Lower lobe of right lung (tissue), 2 donors: ENCODE results near the gene C14orf93. TPM values are rescaled to one million over a fixed set of nuclear protein-coding genes. Genes with fewer than 3 reads are reported as not detected.

Experiments used
- ATAC-seq, 2 donors: fragments of 200-7000 bp; cut with Tn5 transposase; one replicate each; pipeline ENCODE4 v1.9.1; 2020 to 2022; ENCODE audit warnings: mild to moderate bottlenecking in 2 of 2, moderate library complexity in 2 of 2
- DNase-seq: peaks from one replicate; pipeline ENCODE4 v3.0.0-alpha.2; 2020
- H3K27ac ChIP-seq: fragments of 200-600 bp; one replicate; pipeline ENCODE4 v1.8.0; 2022
- H3K27me3 ChIP-seq: fragments of 200-600 bp; one replicate; pipeline ENCODE4 v1.8.0; 2022; ENCODE audit warnings: low read depth
- H3K36me3 ChIP-seq: fragments of 200-600 bp; one replicate; pipeline ENCODE4 v1.8.0; 2022; ENCODE audit warnings: mild to moderate bottlenecking
- H3K4me1 ChIP-seq: fragments of 200-600 bp; one replicate; pipeline ENCODE4 v1.8.0; 2022
- H3K4me3 ChIP-seq: fragments of 200-600 bp; one replicate; pipeline ENCODE4 v1.8.0; 2022; ENCODE audit warnings: mild to moderate bottlenecking
- H3K9me3 ChIP-seq: fragments of 200-600 bp; one replicate; pipeline ENCODE4 v1.8.0; 2022
- intact Hi-C: fragments of 100-400 bp; cut with DNase I; formaldehyde crosslinking; loops from one replicate; pipeline ENCODE4 v1.11.0; 2022
- total RNA-seq: library from RNA; stranded (reverse); fragmentation: NEBNext Ultra II Directional; extraction: Animal tissue kit (Norgen Biotek cat#: 25700); gene quantifications from one replicate; pipeline ENCODE4 v1.2.1, GENCODE V29; 2021
- TF ChIP-seq, protein P1 (sequence below): fragments of 200-600 bp; IDR thresholded peaks from one replicate; pipeline ENCODE4 v1.8.0; 2022; ENCODE audit warnings: antibody characterized with exemption, mild to moderate bottlenecking
- donor health status: DM: no; HTN: yes; CAD: no; lungs with severe emphysema.

The C14orf93 gene
- total RNA-seq, 1 donor from 2014 or later: 9.8 TPM

DNA sequence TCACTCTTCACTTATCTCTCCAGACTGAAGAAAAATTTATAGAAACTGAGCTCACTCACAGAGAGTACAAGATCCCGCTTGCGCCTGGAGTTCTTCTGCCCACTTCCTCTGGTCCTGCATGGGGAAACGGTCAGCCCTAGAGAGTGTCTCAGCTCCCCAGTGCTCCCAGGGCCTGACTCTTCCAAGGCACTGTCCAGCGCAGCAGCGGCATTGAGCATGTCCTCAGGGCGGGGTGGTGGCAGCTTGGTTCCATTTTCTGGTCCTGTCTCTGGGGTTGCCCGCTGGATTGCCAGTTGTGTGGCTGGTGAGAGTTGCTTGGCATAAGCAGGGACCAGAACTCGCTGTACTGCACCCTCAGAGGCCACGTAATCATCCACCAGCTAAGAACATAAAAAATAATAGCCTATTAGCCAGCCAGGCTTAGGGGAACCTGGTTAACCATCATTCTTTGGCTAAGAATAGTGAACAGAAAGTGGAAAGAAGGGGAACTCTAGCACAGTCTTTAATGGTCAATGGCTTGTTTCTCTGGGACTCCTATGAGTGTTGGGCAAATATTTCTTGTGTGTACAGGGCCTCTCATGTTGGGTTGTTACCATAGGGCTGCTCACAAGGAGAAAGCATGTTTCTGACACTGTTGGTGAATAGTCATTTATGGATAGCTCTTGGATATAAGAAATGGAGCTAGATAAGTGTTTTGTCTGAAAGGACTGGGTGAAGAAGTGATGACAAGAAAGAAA, 13.9 kb downstream of the C14orf93 start:
- ATAC-seq: peak; percentile 69 to 87
- Histone ChIP-seq H3K27me3 (no peaks in the 10 kb centered on the region), H3K27ac (no peak overlapping the region), H3K36me3 (peaks cover 20% of the 10 kb centered on the region), H3K4me3 (no peak overlapping the region), H3K4me1 (peaks cover 9% of the 10 kb centered on the region), H3K9me3 (no peaks in the 10 kb centered on the region)
- TF ChIP-seq, protein P1, sequence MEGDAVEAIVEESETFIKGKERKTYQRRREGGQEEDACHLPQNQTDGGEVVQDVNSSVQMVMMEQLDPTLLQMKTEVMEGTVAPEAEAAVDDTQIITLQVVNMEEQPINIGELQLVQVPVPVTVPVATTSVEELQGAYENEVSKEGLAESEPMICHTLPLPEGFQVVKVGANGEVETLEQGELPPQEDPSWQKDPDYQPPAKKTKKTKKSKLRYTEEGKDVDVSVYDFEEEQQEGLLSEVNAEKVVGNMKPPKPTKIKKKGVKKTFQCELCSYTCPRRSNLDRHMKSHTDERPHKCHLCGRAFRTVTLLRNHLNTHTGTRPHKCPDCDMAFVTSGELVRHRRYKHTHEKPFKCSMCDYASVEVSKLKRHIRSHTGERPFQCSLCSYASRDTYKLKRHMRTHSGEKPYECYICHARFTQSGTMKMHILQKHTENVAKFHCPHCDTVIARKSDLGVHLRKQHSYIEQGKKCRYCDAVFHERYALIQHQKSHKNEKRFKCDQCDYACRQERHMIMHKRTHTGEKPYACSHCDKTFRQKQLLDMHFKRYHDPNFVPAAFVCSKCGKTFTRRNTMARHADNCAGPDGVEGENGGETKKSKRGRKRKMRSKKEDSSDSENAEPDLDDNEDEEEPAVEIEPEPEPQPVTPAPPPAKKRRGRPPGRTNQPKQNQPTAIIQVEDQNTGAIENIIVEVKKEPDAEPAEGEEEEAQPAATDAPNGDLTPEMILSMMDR: no peak
- no peak for DNase-seq
- intact Hi-C loops: no loop called here

DNA sequence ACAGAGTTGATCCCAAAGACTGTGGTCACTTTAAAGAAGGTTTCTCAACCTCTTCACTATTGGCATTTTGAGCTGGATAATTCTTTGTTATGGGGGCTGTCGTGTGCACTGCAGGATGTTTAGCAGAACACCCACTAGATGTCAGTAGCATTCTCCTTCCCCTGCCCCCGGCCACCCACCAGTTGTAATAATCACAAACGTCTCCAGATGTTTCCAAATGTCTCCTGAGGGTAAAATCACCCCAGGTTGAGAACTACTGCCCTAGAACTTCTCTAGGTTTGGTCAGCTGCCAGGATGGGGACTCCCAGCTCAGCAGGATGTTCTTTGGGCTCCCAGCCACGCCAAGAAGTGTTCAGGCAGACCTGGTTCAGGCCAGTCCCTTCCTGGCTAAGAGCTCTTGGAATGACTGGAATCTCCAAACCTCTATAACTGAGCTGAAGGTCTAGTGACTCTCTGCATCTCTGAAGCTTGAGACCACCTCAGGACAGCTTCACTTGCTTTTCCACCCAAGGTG, 15.1 kb downstream of the C14orf93 start:
- TF ChIP-seq, protein P1: peak; percentile 56
- H3K4me3 ChIP-seq: no peak overlapping the region
- no peaks in the 10 kb centered on the region for H3K27me3 ChIP-seq
- peaks cover 9% of the 10 kb centered on the region for H3K4me1 ChIP-seq
- intact Hi-C loops: no loop called here
- H3K9me3 ChIP-seq: no peaks in the 10 kb centered on the region
- H3K36me3 ChIP-seq: peaks cover 20% of the 10 kb centered on the region
- ATAC-seq (peak; percentile 75 to 77), DNase-seq (peak; percentile 61)
- H3K27ac ChIP-seq: no peak overlapping the region

DNA sequence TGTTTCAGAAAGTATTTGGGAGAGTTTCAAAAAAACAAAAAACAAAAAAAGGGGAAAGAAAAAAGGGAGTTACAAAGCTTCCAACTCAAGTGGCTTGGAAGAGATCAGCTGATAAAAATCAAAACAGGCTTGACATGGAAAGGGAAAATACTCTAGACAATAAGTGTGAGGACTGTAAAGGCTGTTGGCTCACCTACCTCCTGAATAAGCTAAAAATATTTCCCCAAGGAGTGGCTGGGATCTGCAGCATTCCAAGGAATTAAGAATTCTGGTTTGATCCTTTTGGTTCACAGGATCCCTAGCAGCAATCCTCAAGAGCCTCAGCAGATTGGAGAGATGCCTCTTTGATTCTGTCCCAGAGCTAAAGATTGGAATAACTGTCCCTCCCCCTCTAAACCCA, 16.4 kb downstream of the C14orf93 start:
- no peak for ATAC-seq
- DNase-seq: no peak
- Histone ChIP-seq H3K36me3 (peaks cover 24% of the 10 kb centered on the region), H3K4me1 (peaks cover 9% of the 10 kb centered on the region), H3K27ac (no peak overlapping the region), H3K4me3 (no peak overlapping the region), H3K9me3 (no peaks in the 10 kb centered on the region), H3K27me3 (no peaks in the 10 kb centered on the region)
- TF ChIP-seq, protein P1: no peak
- intact Hi-C loops: no loop called here

DNA sequence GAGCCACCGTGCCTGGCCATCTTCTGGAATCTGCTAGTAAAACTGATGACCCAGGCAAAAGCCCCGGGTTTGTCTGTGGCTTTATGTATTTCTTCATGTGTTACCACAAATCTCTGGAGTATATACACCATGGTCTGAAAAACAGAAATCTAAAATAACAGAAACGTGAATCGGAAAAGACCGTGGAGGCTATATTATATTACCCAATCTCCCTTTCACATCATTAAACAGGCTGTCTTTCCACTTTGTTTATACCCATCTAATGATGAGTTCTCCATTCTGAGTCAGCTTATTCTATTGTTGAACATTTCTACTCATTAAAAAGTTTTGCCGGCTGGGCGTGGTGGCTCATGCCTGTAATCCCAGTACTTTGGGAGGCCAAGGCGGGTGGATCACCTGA, 18.1 kb downstream of the C14orf93 start:
- intact Hi-C loops: no loop called here
- peaks cover 9% of the 10 kb centered on the region for H3K4me1 ChIP-seq
- DNase-seq: no peak
- no peak overlapping the region for H3K4me3 ChIP-seq
- H3K36me3 ChIP-seq: peaks cover 22% of the 10 kb centered on the region
- TF ChIP-seq, protein P1: no peak
- ATAC-seq: no peak
- H3K9me3 ChIP-seq: no peaks in the 10 kb centered on the region
- H3K27ac ChIP-seq: no peak overlapping the region
- H3K27me3 ChIP-seq: no peaks in the 10 kb centered on the region

DNA sequence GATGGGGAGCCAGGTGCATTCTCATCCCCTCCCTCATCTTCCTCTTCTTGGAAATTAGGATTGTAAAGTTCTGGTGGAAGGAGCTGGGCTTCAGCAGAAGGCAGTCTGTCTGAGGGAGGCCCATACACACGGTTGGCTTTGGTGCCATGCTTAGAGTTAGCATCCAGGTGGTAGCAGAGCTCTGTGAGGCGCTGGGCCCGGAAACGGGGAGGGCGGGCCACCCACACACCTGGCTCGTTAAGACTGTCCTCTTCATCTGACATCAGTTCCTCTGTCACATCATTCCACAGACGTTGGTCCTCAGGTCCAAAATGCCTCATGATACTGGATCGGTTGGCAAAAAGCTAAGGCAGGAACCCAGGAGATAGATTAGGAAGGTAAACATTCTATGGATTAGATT, 22.7 kb downstream of the C14orf93 start:
- no peak overlapping the region for H3K27ac ChIP-seq
- no peak overlapping the region for H3K4me3 ChIP-seq
- peaks cover 22% of the 10 kb centered on the region for H3K36me3 ChIP-seq
- H3K4me1 ChIP-seq: peaks cover 12% of the 10 kb centered on the region
- DNase-seq (no peak), ATAC-seq (no peak)
- no peaks in the 10 kb centered on the region for H3K9me3 ChIP-seq
- TF ChIP-seq, protein P1: no peak
- H3K27me3 ChIP-seq: no peaks in the 10 kb centered on the region
- intact Hi-C loops: loop anchor here (5.0 kb wide), 1 partner anchor 70 kb away; the partner anchor contains the start of gene CDH24
